Transverse colon (tissue), 4 donors: Measurements from ENCODE around the gene FH. TPM values are rescaled to one million over a fixed set of nuclear protein-coding genes. Genes with fewer than 3 reads are reported as not detected.

Experiments
- DNase-seq: peaks from one replicate; pipeline ENCODE4 v3.0.0-alpha.2; 2019
- H3K27ac ChIP-seq, 4 donors: fragments of 200-600 bp; sonication (generic); 2 replicates each; pipeline ENCODE4 v1.5.1; 2016 to 2018; ENCODE audit warnings: inconsistent platforms in 4 of 4
- H3K27me3 ChIP-seq: fragments of 200-600 bp; sonication (generic); 2 replicates; pipeline ENCODE4 v1.5.1; 2017; ENCODE audit warnings: inconsistent platforms
- H3K36me3 ChIP-seq, 4 donors: fragments of 200-600 bp; sonication (generic); 2 replicates each; pipeline ENCODE4 v1.5.1; 2017 to 2019; ENCODE audit warnings: inconsistent platforms in 4 of 4
- H3K4me1 ChIP-seq, 4 donors: fragments of 200-600 bp; sonication (generic); 2 replicates each; pipeline ENCODE4 v1.5.1; 2017 to 2020; ENCODE audit warnings: inconsistent platforms in 4 of 4
- H3K4me3 ChIP-seq, 4 donors: fragments of 200-600 bp; sonication (generic); 1 replicate in 1 of 4; 2 replicates in 3 of 4; pipeline versions ENCODE4 v1.5.1 to v1.6.1; 2017 to 2019; ENCODE audit warnings: inconsistent platforms in 4 of 4
- H3K9me3 ChIP-seq, 2 donors: fragments of 200-600 bp; sonication (generic); 2 replicates each; pipeline ENCODE4 v1.5.1; 2017 to 2019; ENCODE audit warnings: inconsistent platforms in 2 of 2
- EP300 ChIP-seq: sonication (generic); formaldehyde crosslinking; IDR thresholded peaks from one replicate; pipeline ENCODE4 v1.6.1; 2017; ENCODE audit warnings: antibody characterized with exemption, low read depth
- POLR2A ChIP-seq: fragments of 450-650 bp; IDR thresholded peaks from one replicate; pipeline ENCODE4 v1.6.1; 2016; ENCODE audit warnings: antibody characterized with exemption, mild to moderate bottlenecking, moderate library complexity
- POLR2AphosphoS5 ChIP-seq, 3 donors: sonication (generic); formaldehyde crosslinking; IDR thresholded peaks; one replicate each; pipeline ENCODE4 v1.6.1; 2016; ENCODE audit warnings: antibody characterized with exemption in 3 of 3
- WGBS, 2 donors: methylation state at CpG; one replicate each; pipeline ENCODE4 v1.1.5; 2018; ENCODE audit warnings: low coverage in 1 of 2; 5-methylcytosine and 5-hydroxymethylcytosine counted together
- in situ Hi-C, 4 donors: fragments of 200-750 bp; cut with MboI; loops; one replicate each; pipeline versions ENCODE4 v1.15.0 to v1.15.1; 2017; ENCODE audit warnings: low sequenced_read_pairs in 3 of 4, low pct_ligation_motif_present in 1 of 4, low pct_unique_long_range_greater_than_20kb in 1 of 4
- intact Hi-C: fragments of 100-400 bp; cut with DNase I; formaldehyde crosslinking; loops from one replicate; pipeline ENCODE4 v1.15.1; 2023; ENCODE audit warnings: low total_unique reads
- total RNA-seq, 4 donors: library from RNA; depleted of rRNA; stranded (reverse); fragments of >200 nt; gene quantifications; one replicate each; pipeline ENCODE4 v1.1.0, GENCODE V29; 2016
- TF ChIP-seq, protein P1 (sequence below), 5 experiments: fragments of 200-600 bp in 3 of 5; fragments of 450-650 bp in 2 of 5; sonication (generic) in 3 of 5; IDR thresholded peaks; 1 replicate in 2 of 5; 2 replicates in 3 of 5; pipeline ENCODE4 v1.5.1; 2016 to 2017; ENCODE audit warnings: antibody characterized with exemption in 5 of 5, inconsistent platforms in 3 of 5, mild to moderate bottlenecking in 2 of 5, moderate library complexity in 1 of 5

Gene FH
- total RNA-seq, 4 donors from 2014 or later, result 21.7 to 83.8 (median 42.0) TPM

- 71 to 77% methylated on average over 1 of the region's 1 CpG for whole genome bisulfite sequencing, 2 donors
- in situ Hi-C loops, result loop anchor here in 2 of 4 donors (10.0 to 25.0 kb wide), 3 partner anchors 98 to 301 kb away; partner anchors contain the start of genes CHML (in 1 of the 2), EXO1 (in 1 of the 2) and OPN3 (in 1 of the 2)
Measured at GRCh38 chr1:241536304-241536703, 16.7 kb upstream of the FH start.

GRCh38 chr1:241533326-241534115 lies 14.0 kb upstream of the FH start:
- no peaks in the 10 kb centered on the region for H3K36me3 ChIP-seq
- peaks cover 0 to 8% (median 1%) of the 10 kb centered on the region in 4 donors for H3K4me1 ChIP-seq
- 59% methylated on average over 3 to 5 of the region's 5 CpGs for WGBS, 2 donors
- intact Hi-C loops (no loop called here), in situ Hi-C loops (loop anchor here in 2 of 4 donors (10.0 to 25.0 kb wide), 3 partner anchors 101 to 304 kb away; partner anchors contain the start of genes CHML (in 1 of the 2), EXO1 (in 1 of the 2) and OPN3 (in 1 of the 2))
- no peaks in the 10 kb centered on the region for H3K9me3 ChIP-seq
- no peaks in the 10 kb centered on the region for H3K27me3 ChIP-seq
- TF ChIP-seq EP300 (no peak), POLR2AphosphoS5 (IDR thresholded peaks at IDR 0.05) (no peak), POLR2A (no peak)
- TF ChIP-seq, protein P1, sequence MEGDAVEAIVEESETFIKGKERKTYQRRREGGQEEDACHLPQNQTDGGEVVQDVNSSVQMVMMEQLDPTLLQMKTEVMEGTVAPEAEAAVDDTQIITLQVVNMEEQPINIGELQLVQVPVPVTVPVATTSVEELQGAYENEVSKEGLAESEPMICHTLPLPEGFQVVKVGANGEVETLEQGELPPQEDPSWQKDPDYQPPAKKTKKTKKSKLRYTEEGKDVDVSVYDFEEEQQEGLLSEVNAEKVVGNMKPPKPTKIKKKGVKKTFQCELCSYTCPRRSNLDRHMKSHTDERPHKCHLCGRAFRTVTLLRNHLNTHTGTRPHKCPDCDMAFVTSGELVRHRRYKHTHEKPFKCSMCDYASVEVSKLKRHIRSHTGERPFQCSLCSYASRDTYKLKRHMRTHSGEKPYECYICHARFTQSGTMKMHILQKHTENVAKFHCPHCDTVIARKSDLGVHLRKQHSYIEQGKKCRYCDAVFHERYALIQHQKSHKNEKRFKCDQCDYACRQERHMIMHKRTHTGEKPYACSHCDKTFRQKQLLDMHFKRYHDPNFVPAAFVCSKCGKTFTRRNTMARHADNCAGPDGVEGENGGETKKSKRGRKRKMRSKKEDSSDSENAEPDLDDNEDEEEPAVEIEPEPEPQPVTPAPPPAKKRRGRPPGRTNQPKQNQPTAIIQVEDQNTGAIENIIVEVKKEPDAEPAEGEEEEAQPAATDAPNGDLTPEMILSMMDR (IDR thresholded peaks at IDR 0.05), result no peak
- peak overlapping the region in 3 of 4 donors; percentile 33 to 59 (median 44) for H3K27ac ChIP-seq
- DNase-seq, result no peak
- no peak overlapping the region for H3K4me3 ChIP-seq

More at GRCh38 chr1:241536304-241536703, 16.7 kb upstream of the FH start:
- Histone ChIP-seq H3K4me1 (peaks cover 0 to 5% (median 0%) of the 10 kb centered on the region in 4 donors), H3K4me3 (no peak overlapping the region), H3K9me3 (no peaks in the 10 kb centered on the region), H3K27ac (no peak overlapping the region), H3K27me3 (no peaks in the 10 kb centered on the region), H3K36me3 (no peaks in the 10 kb centered on the region)
- DNase-seq, result no peak
- TF ChIP-seq EP300, result no peak
- no peak for TF ChIP-seq POLR2A
- no peak for TF ChIP-seq POLR2AphosphoS5 (IDR thresholded peaks at IDR 0.05)
- TF ChIP-seq, protein P1 (IDR thresholded peaks at IDR 0.05), result no peak
- intact Hi-C loops, result no loop called here

DNA sequence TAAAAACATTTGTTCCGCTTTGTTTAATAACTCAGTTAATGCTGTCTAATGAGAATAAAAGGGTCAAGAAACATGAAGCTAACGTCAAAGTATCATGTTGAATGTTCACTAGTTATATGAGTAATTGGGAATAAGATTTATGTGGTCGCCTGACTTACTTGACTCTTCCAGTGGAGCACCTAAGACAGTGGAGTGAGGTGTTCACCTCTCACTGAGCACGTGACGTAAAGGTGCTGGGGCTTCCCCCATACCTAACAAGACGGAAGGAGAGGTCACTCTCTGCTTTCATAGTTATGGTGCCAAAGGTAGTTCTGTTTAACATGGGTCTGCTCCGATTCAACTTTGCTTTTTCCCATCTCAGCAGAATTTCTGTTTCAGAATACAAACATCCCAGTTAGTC lies 13.3 kb upstream of the FH start:
- Histone ChIP-seq H3K4me1 (peaks cover 0 to 8% (median 1%) of the 10 kb centered on the region in 4 donors), H3K27me3 (no peaks in the 10 kb centered on the region), H3K4me3 (no peak overlapping the region), H3K27ac (peak overlapping the region in 3 of 4 donors; percentile 33 to 62 (median 59)), H3K36me3 (no peaks in the 10 kb centered on the region), H3K9me3 (no peaks in the 10 kb centered on the region)
- in situ Hi-C loops, result loop anchor here in 2 of 4 donors (10.0 to 25.0 kb wide), 3 partner anchors 102 to 304 kb away; partner anchors contain the start of genes CHML (in 1 of the 2), EXO1 (in 1 of the 2) and OPN3 (in 1 of the 2)
- peak; percentile 44 for DNase-seq
- 70 to 77% methylated on average over 4 to 7 of the region's 7 CpGs for WGBS, 2 donors
- intact Hi-C loops, result no loop called here
- no peak for TF ChIP-seq EP300
- peak; percentile 15 for TF ChIP-seq POLR2A

DNA sequence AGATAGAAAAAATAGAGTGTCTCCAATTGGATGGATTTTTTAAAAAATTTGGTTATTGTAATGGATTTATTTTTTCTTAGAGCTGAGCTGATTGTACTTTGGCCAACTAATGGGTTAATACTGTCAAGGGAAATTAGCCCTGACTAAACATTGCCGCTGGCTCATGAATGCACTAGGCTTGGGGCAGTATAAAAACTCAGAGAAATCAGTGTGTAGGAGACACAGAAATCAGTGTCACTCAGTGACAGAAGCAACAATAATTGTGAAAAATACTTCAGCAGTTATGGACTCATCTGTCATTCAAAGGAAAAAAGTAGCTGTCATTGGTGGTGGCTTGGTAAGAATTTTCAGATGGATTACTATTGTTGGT lies 12.6 kb upstream of the FH start, which contains the start of gene KMO:
TSS of gene KMO (plus strand) at position 217 of the 370 bp plus-strand sequence. CDS start at position 284, 67 bp downstream.
- Histone ChIP-seq H3K4me3 (peak within 1 kb of the TSS; percentile 13 to 61 (median 40)), H3K27me3 (peaks cover 2% of the 10 kb centered on the region), H3K9me3 (no peaks in the 10 kb centered on the region), H3K4me1 (peaks cover 0 to 8% (median 1%) of the 10 kb centered on the region in 4 donors), H3K36me3 (no peaks in the 10 kb centered on the region), H3K27ac (peak within 1 kb of the TSS; percentile 59 to 62 (median 59))
- in situ Hi-C loops, result loop anchor here in 2 of 4 donors (10.0 to 25.0 kb wide), 3 partner anchors 103 to 305 kb away; partner anchors contain the start of genes CHML (in 1 of the 2), EXO1 (in 1 of the 2) and OPN3 (in 1 of the 2)
- TF ChIP-seq EP300 (no peak), POLR2A (no peak), POLR2AphosphoS5 (IDR thresholded peaks at IDR 0.05) (no peak)
- TF ChIP-seq, protein P1 (IDR thresholded peaks at IDR 0.05), result no peak
- intact Hi-C loops, result no loop called here
- DNase-seq, result no peak
- WGBS, 2 donors, result 0 to 3% methylated on average over 1 of the region's 1 CpG
